Brain pericyte (primary cell): ENCODE results near the gene NCAPD2.
"Not testable (repeated sequence)": the region's sequence is repeated elsewhere in the genome, so short reads cannot be mapped to it uniquely, and the experiment has no call there.

Experiments
- DNase-seq: peaks from one replicate; pipeline ENCODE4 v3.0.0-alpha.2; 2012; ENCODE audit warnings: low read depth, low spot score

The NCAPD2 gene

GRCh38 chr12:6548966-6549683 lies 55.2 kb downstream of the NCAPD2 start:
- DNase-seq = no peak

DNA sequence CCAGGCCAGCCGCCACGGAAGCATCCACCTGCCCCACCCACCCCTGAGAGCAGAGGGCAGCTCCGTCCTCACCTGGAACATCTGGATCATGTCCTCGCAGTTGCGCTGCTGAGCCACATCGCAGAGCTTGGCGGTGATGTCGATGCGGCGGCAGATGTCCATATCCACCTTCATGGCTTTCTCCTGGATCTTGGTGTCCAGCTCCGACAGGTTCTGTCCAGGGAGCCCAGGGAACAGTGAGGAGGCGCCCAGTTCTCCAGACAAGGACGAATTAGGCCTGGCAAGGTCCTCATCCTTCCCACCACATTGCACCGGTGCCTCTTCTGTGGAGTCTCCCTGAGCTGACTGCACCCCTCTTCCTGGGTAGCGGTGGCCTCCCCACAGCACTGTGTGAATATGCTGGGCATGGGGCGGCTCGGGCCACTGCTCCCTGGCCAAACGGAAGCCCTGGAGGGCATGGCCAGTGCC lies 55.8 kb downstream of the NCAPD2 start:
- no peak for DNase-seq

DNA sequence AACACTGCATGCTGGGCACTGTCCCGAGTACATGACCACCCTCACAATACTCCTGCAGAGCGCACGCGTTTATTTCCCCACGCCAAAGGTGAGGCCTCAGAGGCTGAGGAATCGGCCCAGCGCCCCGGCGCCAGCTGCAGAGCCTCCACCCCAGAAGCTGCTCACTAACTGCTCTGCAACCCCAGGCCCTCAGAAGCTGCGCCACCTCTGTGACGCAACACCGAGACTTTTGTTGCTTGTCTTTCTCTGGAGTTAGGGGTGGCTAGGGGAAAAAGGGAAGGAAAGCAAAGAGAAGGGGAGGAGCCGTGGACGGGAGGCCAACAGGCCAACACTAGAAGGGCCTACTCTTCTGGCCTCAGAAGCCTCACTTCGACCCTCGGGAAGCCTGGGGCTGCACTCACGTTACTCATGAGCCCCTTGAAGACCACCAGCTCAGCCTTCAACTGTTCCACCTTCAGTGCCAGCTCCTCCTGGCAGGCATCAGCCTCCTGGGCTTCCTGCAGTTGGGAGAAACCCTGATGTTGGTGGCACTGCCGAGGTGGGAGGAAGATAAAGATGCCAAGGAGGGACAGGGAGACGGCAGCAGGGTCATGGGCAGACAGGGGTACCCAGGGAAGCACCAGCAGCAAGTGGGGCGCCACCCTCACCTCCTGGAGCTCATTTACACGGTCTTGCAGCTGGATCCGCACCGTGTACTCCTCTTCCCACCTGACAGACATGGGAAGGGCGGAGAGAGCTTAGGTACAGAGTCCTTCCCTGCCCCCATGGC lies 56.6 kb downstream of the NCAPD2 start:
- no peak for DNase-seq

DNA sequence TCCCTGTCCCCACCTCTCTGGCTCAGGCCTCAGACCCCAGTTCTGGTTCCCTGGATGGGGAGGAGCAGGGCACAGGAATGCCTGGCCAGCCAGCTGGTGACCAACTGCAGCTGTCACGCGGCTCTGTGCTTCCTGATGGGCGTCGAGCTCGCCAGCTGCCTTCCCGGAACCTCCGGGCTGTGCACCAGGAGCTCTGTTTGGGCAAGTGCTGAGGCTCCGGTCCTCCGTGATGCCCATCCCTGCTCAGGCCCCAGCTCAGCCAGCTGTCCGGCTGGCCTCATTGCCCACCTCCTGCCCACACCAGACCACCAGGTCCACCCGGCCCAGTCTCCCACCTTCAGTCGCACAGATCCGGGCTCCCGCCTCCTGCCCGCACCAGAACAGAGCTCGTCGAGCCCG lies 57.2 kb downstream of the NCAPD2 start:
- DNase-seq = no peak

GRCh38 chr12:6551496-6552139 lies 57.7 kb downstream of the NCAPD2 start:
- DNase-seq = no peak

GRCh38 chr12:6552140-6552551 lies 58.2 kb downstream of the NCAPD2 start:
- DNase-seq = no peak

DNA sequence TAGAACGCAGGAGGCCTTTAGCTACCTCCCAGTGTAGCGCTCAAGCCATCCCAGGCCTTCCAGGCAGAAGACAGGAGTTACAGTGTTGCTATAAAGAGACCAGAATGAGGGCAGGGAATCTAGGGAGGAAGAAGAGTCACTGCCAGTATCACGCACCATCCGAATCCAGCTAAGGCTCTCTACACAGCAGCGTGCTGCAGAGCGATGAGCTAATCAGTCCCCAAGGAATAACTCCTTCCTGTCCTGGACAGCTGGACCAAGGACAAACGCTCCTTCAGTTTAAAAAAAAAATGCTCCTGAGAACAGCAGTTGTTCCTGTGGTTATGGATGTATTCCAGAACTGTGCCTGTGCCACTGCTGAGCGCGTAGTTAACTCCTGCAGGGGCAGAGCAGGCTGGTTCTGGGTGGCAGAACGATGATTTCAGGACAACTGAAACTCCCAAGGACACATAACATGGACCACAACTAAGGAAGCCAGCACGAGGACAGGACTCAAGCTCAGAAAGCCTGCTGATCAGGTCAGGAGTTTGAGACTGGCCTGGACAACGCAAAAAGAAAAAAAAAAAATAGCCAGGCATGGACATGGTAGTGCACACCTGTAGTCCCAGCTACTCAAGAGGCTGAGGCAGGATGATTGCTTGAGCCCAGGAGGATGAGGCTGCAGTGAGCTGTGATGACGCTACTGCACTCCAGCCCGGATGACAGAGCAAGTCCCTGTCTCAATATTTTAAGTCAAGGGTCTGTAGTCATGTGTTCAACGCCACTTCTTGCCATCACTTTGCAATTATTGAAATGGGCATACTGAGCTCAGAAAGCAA lies 59.4 kb downstream of the NCAPD2 start:
- no peak for DNase-seq

- no peak for DNase-seq
Measured at GRCh38 chr12:6554168-6555017, 60.5 kb downstream of the NCAPD2 start.

GRCh38 chr12:6555018-6555691 lies 61.3 kb downstream of the NCAPD2 start:
- no peak for DNase-seq

DNA sequence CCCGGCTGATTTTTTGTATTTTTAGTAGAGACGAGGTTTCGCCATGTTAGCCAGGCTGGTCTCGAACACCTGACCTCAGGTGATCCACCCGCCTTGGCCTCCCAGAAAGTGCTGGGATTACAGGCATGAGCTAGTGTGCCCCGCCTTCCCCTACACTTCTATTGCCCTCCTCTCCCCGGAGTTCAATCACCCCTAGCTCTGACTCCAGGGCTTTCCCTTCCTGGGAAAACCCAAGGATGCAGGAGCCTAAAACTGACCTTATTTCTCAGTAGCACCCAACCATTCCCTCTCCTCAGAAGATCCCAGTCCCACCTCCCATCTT lies 62.6 kb downstream of the NCAPD2 start:
- DNase-seq = not testable (repeated sequence)

DNA sequence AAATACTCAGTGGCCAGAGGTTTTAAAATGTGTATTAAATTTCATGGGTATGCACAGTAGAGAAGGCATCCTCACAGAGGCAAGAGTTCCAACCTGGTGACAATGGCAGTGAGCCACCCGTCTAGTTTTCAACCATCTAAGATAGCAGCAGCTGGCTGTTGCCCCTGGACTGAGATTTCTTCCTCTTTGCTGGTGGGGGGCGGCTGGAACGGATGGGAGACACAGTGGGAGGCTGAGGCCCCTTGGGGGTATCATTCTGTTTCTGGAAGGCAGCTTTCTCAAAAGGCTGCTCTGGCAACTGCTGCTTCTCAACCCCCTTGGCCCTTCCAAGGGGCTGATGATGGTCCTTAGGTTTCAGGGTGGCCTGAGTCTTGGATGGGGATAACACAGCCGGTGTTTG lies 63.0 kb downstream of the NCAPD2 start:
- no peak for DNase-seq

- not testable (repeated sequence) for DNase-seq
Measured at GRCh38 chr12:6558014-6558760, 64.3 kb downstream of the NCAPD2 start.

- no peak for DNase-seq
Measured at GRCh38 chr12:6559500-6559899, 65.6 kb downstream of the NCAPD2 start.

- no peak for DNase-seq
Measured at GRCh38 chr12:6560501-6561205, 66.8 kb downstream of the NCAPD2 start.

GRCh38 chr12:6562881-6563280 lies 69.0 kb downstream of the NCAPD2 start:
- no peak for DNase-seq

DNA sequence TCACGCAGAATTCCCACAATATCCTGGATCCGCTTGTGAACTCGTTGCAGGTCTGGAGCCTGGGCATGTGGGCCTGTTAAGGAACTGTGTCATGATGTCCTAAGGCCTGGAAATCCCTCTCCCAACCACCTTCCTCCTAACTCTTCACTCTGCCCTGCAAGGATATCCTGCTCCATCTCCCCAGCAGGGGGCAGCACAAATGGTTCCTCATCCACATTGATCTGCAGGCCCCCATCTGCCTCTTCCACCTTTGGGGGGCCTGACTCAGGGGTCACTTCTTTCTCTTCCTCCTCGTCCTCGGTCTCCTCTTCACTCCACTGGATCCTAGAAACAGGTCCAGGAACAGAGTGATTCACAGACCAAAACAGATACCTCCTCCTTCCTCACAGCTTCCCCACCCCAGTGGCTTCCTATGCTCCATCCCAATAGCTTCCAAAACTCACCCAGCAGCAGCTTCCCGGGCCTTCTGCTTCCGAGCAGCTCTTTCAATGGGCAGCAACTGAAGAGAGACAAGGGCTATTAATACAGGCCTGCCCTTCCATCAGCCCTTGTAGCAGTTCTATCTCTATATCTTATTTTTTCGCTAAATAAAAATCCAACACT lies 69.6 kb downstream of the NCAPD2 start:
- DNase-seq = no peak

DNA sequence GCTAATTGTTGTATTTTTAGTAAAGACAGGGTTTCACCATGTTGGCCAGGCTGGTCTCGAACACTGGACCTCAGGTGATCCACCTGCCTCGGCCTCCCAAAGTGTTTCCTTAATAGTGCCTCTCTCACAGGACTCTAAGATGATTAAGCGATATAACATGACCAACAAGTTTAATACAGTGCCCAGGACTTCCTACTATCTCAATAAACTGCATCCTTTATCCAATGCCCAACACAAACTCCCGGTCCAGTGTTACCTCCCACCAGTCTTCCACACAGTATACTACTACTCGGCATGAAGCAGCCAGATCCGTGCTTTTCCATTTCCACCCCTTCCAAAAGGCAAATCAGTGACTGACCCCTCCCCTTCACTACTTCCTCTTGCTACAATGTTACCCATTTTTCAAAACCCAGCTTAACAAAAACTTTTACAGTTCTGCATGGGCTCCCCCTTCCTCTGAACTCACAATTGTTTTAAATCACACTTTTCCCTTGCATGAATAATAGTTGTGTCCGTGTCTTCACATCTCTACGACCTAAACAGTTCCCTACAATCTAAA lies 73.3 kb downstream of the NCAPD2 start:
- DNase-seq = no peak

- no peak for DNase-seq
Measured at GRCh38 chr12:6569312-6569711, 75.4 kb downstream of the NCAPD2 start.
